HG03469 (cell line): ENCODE data around the gene MB21D2.
A peak's percentile ranks its signal among the peaks of the same experiment; 100 is the strongest.
"Not testable (repeated sequence)": the region's sequence is repeated elsewhere in the genome, so short reads cannot be mapped to it uniquely, and the experiment has no call there.

Experiments
- ATAC-seq: cut with Tn5 transposase; IDR thresholded peaks from one replicate; pipeline ENCODE4 v1.9.1; 2021; ENCODE audit warnings: mild to moderate bottlenecking, moderate library complexity, moderate number of reproducible peaks; ENCODE audit not compliant: unreplicated experiment

Gene MB21D2

GRCh38 chr3:192917404-192918274 lies at the start of gene MB21D2:
Gene MB21D2 (minus strand): TSS chr3:192917856. CDS start chr3:192917840, 16 bp downstream.
- ATAC-seq = peak; percentile 27

- not testable (repeated sequence) for ATAC-seq
Measured at GRCh38 chr3:192964959-192965719, 47.5 kb upstream of the MB21D2 start.

- ATAC-seq = no peak
Measured at GRCh38 chr3:192959773-192960172, 42.1 kb upstream of the MB21D2 start.

- no peak for ATAC-seq
Measured at GRCh38 chr3:192958219-192958872, 40.7 kb upstream of the MB21D2 start.

- no peak for ATAC-seq
Measured at GRCh38 chr3:192957441-192958021, 39.9 kb upstream of the MB21D2 start.

- ATAC-seq = no peak
Measured at GRCh38 chr3:192953926-192954325, 36.3 kb upstream of the MB21D2 start.

- ATAC-seq = no peak
Measured at GRCh38 chr3:192947421-192947820, 29.8 kb upstream of the MB21D2 start.

GRCh38 chr3:192943393-192943792 lies 25.7 kb upstream of the MB21D2 start:
- ATAC-seq = no peak

GRCh38 chr3:192942625-192943024 lies 25.0 kb upstream of the MB21D2 start:
- no peak for ATAC-seq

GRCh38 chr3:192940129-192940528 lies 22.5 kb upstream of the MB21D2 start:
- no peak for ATAC-seq

GRCh38 chr3:192935441-192935840 lies 17.8 kb upstream of the MB21D2 start:
- ATAC-seq = no peak

- ATAC-seq = no peak
Measured at GRCh38 chr3:192933779-192934460, 16.3 kb upstream of the MB21D2 start.

GRCh38 chr3:192933259-192933658 lies 15.6 kb upstream of the MB21D2 start:
- ATAC-seq = no peak

GRCh38 chr3:192931825-192932224 lies 14.2 kb upstream of the MB21D2 start:
- ATAC-seq = no peak

- no peak for ATAC-seq
Measured at GRCh38 chr3:192930577-192930976, 12.9 kb upstream of the MB21D2 start.

GRCh38 chr3:192929755-192930547 lies 12.3 kb upstream of the MB21D2 start:
- ATAC-seq = no peak

GRCh38 chr3:192929146-192929545 lies 11.5 kb upstream of the MB21D2 start:
- ATAC-seq = no peak

- no peak for ATAC-seq
Measured at GRCh38 chr3:192928720-192929119, 11.1 kb upstream of the MB21D2 start.

GRCh38 chr3:192928016-192928415 lies 10.4 kb upstream of the MB21D2 start:
- no peak for ATAC-seq

GRCh38 chr3:192927016-192927415 lies 9.4 kb upstream of the MB21D2 start:
- ATAC-seq = no peak
